Measurements from ENCODE around the gene PRPF39.
"Not testable (repeated sequence)": the region's sequence is repeated elsewhere in the genome, so short reads cannot be mapped to it uniquely, and the experiment has no call there.

PRPF39 gene

GRCh38 chr14:45083976-45084722 lies at the start of gene PRPF39:
PRPF39 (plus strand) TSS chr14:45084116; CDS start chr14:45095240, 11,124 bp downstream.
- DNase-seq = peak; percentile 71 to 97 (median 90)

GRCh38 chr14:45034730-45035129 lies 49.2 kb upstream of the PRPF39 start:
- DNase-seq = no peak

GRCh38 chr14:45038256-45038655 lies 45.7 kb upstream of the PRPF39 start:
- DNase-seq = no peak

- DNase-seq = no peak
Measured at GRCh38 chr14:45038865-45039264, 45.1 kb upstream of the PRPF39 start.

- DNase-seq = no peak
Measured at GRCh38 chr14:45039390-45039789, 44.5 kb upstream of the PRPF39 start.

GRCh38 chr14:45041641-45042040 lies 42.3 kb upstream of the PRPF39 start:
- DNase-seq = no peak

GRCh38 chr14:45044638-45045037 lies 39.3 kb upstream of the PRPF39 start:
- no peak for DNase-seq

GRCh38 chr14:45048385-45048784 lies 35.5 kb upstream of the PRPF39 start:
- no peak for DNase-seq

- no peak for DNase-seq
Measured at GRCh38 chr14:45051180-45051579, 32.7 kb upstream of the PRPF39 start.

- no peak for DNase-seq
Measured at GRCh38 chr14:45051896-45052295, 32.0 kb upstream of the PRPF39 start.

- no peak for DNase-seq
Measured at GRCh38 chr14:45057349-45057748, 26.6 kb upstream of the PRPF39 start.

- no peak for DNase-seq
Measured at GRCh38 chr14:45057881-45058364, 26.0 kb upstream of the PRPF39 start.

GRCh38 chr14:45060551-45060950 lies 23.4 kb upstream of the PRPF39 start:
- DNase-seq = no peak

GRCh38 chr14:45065540-45065939 lies 18.4 kb upstream of the PRPF39 start:
- DNase-seq = no peak

- no peak for DNase-seq
Measured at GRCh38 chr14:45065956-45066355, 18.0 kb upstream of the PRPF39 start.

- no peak for DNase-seq
Measured at GRCh38 chr14:45066667-45067066, 17.2 kb upstream of the PRPF39 start.

GRCh38 chr14:45068396-45068795 lies 15.5 kb upstream of the PRPF39 start:
- DNase-seq = no peak

GRCh38 chr14:45070215-45070614 lies 13.7 kb upstream of the PRPF39 start:
- DNase-seq = no peak

- no peak for DNase-seq
Measured at GRCh38 chr14:45072126-45072525, 11.8 kb upstream of the PRPF39 start.

GRCh38 chr14:45073231-45073879 lies 10.6 kb upstream of the PRPF39 start:
- no peak for DNase-seq

GRCh38 chr14:45078323-45078722 lies 5.6 kb upstream of the PRPF39 start:
- no peak for DNase-seq

GRCh38 chr14:45080416-45080968 lies 3.4 kb upstream of the PRPF39 start:
- not testable (repeated sequence) for DNase-seq

- DNase-seq = not testable (repeated sequence)
Measured at GRCh38 chr14:45081096-45081495, 2.8 kb upstream of the PRPF39 start.

GRCh38 chr14:45082420-45082819 lies 1.5 kb upstream of the PRPF39 start:
- DNase-seq = no peak

Measured in C1 segment of cervical spinal cord (tissue), 14 donors.